ENCODE data around the gene CDCP2.

DNA sequence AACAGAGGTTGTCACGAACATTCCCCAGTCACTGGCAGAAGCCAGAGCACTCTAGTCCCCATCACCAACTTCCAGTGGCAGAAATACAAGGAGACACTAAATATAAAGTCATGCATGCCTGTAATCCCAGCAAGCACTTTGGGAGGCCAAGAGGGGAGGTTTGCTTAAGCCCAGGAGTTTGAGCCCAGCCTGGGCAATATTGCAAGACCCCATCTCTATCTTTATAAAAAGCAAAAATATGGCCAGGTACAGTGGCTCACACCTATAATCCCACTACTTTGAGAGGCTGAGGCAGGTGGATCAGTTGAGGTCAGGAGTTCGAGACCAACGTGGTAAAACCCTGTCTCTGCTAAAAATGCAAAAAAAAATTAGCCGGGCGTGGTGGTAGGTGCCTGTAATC lies 40.7 kb upstream of the CDCP2 start:
- TF ChIP-seq, protein P1, sequence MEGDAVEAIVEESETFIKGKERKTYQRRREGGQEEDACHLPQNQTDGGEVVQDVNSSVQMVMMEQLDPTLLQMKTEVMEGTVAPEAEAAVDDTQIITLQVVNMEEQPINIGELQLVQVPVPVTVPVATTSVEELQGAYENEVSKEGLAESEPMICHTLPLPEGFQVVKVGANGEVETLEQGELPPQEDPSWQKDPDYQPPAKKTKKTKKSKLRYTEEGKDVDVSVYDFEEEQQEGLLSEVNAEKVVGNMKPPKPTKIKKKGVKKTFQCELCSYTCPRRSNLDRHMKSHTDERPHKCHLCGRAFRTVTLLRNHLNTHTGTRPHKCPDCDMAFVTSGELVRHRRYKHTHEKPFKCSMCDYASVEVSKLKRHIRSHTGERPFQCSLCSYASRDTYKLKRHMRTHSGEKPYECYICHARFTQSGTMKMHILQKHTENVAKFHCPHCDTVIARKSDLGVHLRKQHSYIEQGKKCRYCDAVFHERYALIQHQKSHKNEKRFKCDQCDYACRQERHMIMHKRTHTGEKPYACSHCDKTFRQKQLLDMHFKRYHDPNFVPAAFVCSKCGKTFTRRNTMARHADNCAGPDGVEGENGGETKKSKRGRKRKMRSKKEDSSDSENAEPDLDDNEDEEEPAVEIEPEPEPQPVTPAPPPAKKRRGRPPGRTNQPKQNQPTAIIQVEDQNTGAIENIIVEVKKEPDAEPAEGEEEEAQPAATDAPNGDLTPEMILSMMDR (IDR thresholded peaks at IDR 0.05): no peak
- TF ChIP-seq POLR2A (IDR thresholded peaks at IDR 0.05): no peak

Data from body of pancreas (tissue), 4 donors.